GM12878 (cell line): ENCODE measurements around the gene SYK. TPM values are rescaled to one million over a fixed set of nuclear protein-coding genes. Genes with fewer than 3 reads are reported as not detected.
"Not testable (repeated sequence)": the region's sequence is repeated elsewhere in the genome, so short reads cannot be mapped to it uniquely, and the experiment has no call there.

Experiments used
- ATAC-seq: fragments of 200-7000 bp; cut with Tn5 transposase; 3 replicates; pipeline ENCODE4 v1.9.1; 2020; ENCODE audit warnings: mild to moderate bottlenecking, moderate library complexity
- BruUV-seq: library from RNA; stranded (reverse); fragments of 400-500 nt; replicated peaks from 2 replicates; lab custom pipeline; 2021; lab: Mats Ljungman, UMichigan
- CTCF ChIA-PET: fragments of 300-600 bp; sonication (Branson Sonifier 250); formaldehyde crosslinking; extraction: SDS; loops from one replicate; lab custom pipeline; 2021; ENCODE audit warnings: inconsistent platforms; lab: Yijun Ruan, JAX
- POLR2A ChIA-PET: fragments of 350-600 bp; formaldehyde crosslinking; extraction: SDS; loops from one replicate; lab custom pipeline; 2021; ENCODE audit warnings: inconsistent platforms; lab: Charles Lee
- RAD21 ChIA-PET: fragments of 300-600 bp; sonication (Branson Sonifier 250); formaldehyde crosslinking; loops from one replicate; lab custom pipeline; 2023; ENCODE audit warnings: antibody characterized with exemption; ENCODE audit not compliant: unreplicated experiment; lab: Charles Lee
- SMC1A ChIA-PET: fragments of 300-600 bp; sonication (Branson Sonifier 250); formaldehyde crosslinking; loops from one replicate; lab custom pipeline; 2023; ENCODE audit not compliant: unreplicated experiment, uncharacterized antibody; lab: Charles Lee
- DNase-seq: peaks from one replicate; pipeline ENCODE4 v3.0.0-alpha.2; 2011; ENCODE audit warnings: low read depth, low spot score
- FAIRE-seq: peaks from 3 replicates; lab custom pipeline; 2011; peaks lifted over from hg19 to GRCh38; lab: Jason Lieb, UNC
- H2AFZ ChIP-seq: 2 replicates; pipeline ENCODE4 v1.6.0; 2011; ENCODE audit warnings: low read depth, low read length, control low read depth; ENCODE audit not compliant: control insufficient read depth
- H3K27ac ChIP-seq: 2 replicates; pipeline ENCODE4 v1.5.1; 2011; ENCODE audit warnings: control low read depth; ENCODE audit not compliant: control insufficient read depth, insufficient read depth
- H3K27me3 ChIP-seq, 2 experiments: replicated peaks in 1 of 2; 2 replicates each; pipeline versions ENCODE4 v1.6.0 to v1.6.1; 2011; ENCODE audit warnings: low read length in 1 of 2; ENCODE audit not compliant: control insufficient read depth in 2 of 2, insufficient read depth in 2 of 2
- H3K36me3 ChIP-seq, 2 experiments: 2 replicates each; pipeline ENCODE4 v1.5.1; 2011; ENCODE audit warnings: low read length in 1 of 2; ENCODE audit not compliant: control insufficient read depth in 2 of 2, insufficient read depth in 2 of 2
- H3K4me1 ChIP-seq: 2 replicates; pipeline ENCODE4 v1.6.1; 2011; ENCODE audit warnings: mild to moderate bottlenecking, low read length, moderate library complexity, mixed read lengths; ENCODE audit not compliant: control insufficient read depth, insufficient read depth
- H3K4me2 ChIP-seq: 2 replicates; pipeline ENCODE4 v1.6.0; 2011; ENCODE audit warnings: control low read depth; ENCODE audit not compliant: control insufficient read depth, insufficient read depth
- H3K4me3 ChIP-seq: fragments of 200-600 bp; sonication (generic); 2 replicates; pipeline ENCODE4 v1.5.1; 2016
- H3K79me2 ChIP-seq: 2 replicates; pipeline ENCODE4 v1.6.0; 2011; ENCODE audit warnings: low read length; ENCODE audit not compliant: control insufficient read depth, insufficient read depth
- H3K9ac ChIP-seq: 2 replicates; pipeline ENCODE4 v1.8.0; 2011; ENCODE audit warnings: low read length, control low read depth, mixed read lengths; ENCODE audit not compliant: control insufficient read depth, insufficient read depth
- H3K9me3 ChIP-seq: replicated peaks from 3 replicates; pipeline ENCODE4 v1.5.1; 2011; ENCODE audit warnings: mild to moderate bottlenecking, low read length; ENCODE audit not compliant: control insufficient read depth, insufficient read depth
- H4K20me1 ChIP-seq: 2 replicates; pipeline ENCODE4 v1.6.0; 2011; ENCODE audit not compliant: control insufficient read depth, insufficient read depth
- RAD21 ChIP-seq: IDR thresholded peaks from 2 replicates; pipeline ENCODE4 v1.6.1; 2011; ENCODE audit warnings: mild to moderate bottlenecking, low read depth, low read length, moderate library complexity; ENCODE audit not compliant: insufficient read depth
- RELA ChIP-seq: fragments of 450-650 bp; IDR thresholded peaks from 2 replicates; pipeline ENCODE4 v1.8.0; 2014; ENCODE audit warnings: borderline replicate concordance; ENCODE audit not compliant: partially characterized antibody
- SMARCA5 ChIP-seq: fragments of 450-650 bp; IDR thresholded peaks from 2 replicates; pipeline ENCODE4 v1.6.1; 2017; ENCODE audit warnings: mild to moderate bottlenecking
- SMC3 ChIP-seq: IDR thresholded peaks from 2 replicates; pipeline ENCODE4 v1.6.1; 2011; ENCODE audit warnings: low read length, improper control_type of control experiment, borderline replicate concordance
- SPI1 ChIP-seq: IDR thresholded peaks from 2 replicates; pipeline ENCODE4 v1.6.1; 2011; ENCODE audit warnings: low read depth, mild to moderate bottlenecking, low read length, moderate library complexity, borderline replicate concordance; ENCODE audit not compliant: insufficient read depth
- YY1 ChIP-seq: IDR thresholded peaks from 2 replicates; pipeline ENCODE4 v1.6.1; 2011; ENCODE audit warnings: low read depth, mild to moderate bottlenecking, low read length
- WGBS: methylation state at CpG from one replicate; pipeline ENCODE4 v1.1.6; 2016; ENCODE audit warnings: low lambda C conversion rate; ENCODE audit not compliant: insufficient replicate concordance, insufficient coverage; ENCODE audit errors: missing lambda C conversion rate; 5-methylcytosine and 5-hydroxymethylcytosine counted together
- in situ Hi-C: fragments of 300-500 bp; cut with MboI; formaldehyde crosslinking; loops from 9 replicates; pipeline ENCODE4 v1.14.3; 2018; ENCODE audit warnings: mixed read lengths
- intact Hi-C: fragments of 100-400 bp; cut with micrococcal nuclease; formaldehyde crosslinking; loops from one replicate; pipeline ENCODE4 v1.14.2; 2022; ENCODE audit not compliant: unreplicated experiment
- polyA plus RNA-seq, 11 experiments: library from polyadenylated mRNA; depleted of rRNA in 4 of 11; unstranded in 6 of 11; stranded (reverse) in 5 of 11; fragments of >200 nt; fragmentation: Nextera tagmentation in 4 of 11; fragmentation: Illumina TruSeq in 1 of 11; extraction: Ambion mirVana in 4 of 11; extraction: Trizol in 1 of 11; gene quantifications; 1 replicate in 1 of 11; 2 replicates in 10 of 11; pipeline versions ENCODE4 v1.2.1 to v1.2.3, GENCODE V29; 2011 to 2016; ENCODE audit warnings: inconsistent platforms in 2 of 11, missing spikeins in 2 of 11, low read depth in 1 of 11
- total RNA-seq, 4 experiments: library from RNA; depleted of rRNA in 3 of 4; stranded (reverse); fragments of >200 nt in 3 of 4; fragmentation: Illumina TruSeq in 1 of 4; extraction: Trizol in 1 of 4; gene quantifications; 2 replicates each; pipeline versions ENCODE4 v1.2.1 to v1.2.3, GENCODE V29; 2013 to 2021
- TF ChIP-seq, protein P1 (sequence below), 3 experiments: IDR thresholded peaks in 2 of 3; conservative IDR thresholded peaks in 1 of 3; 2 replicates each; pipeline ENCODE4 v1.5.1; 2011; ENCODE audit warnings: low read depth in 3 of 3, low read length in 3 of 3, mild to moderate bottlenecking in 3 of 3, control low read depth in 2 of 3, moderate library complexity in 2 of 3, inconsistent platforms in 1 of 3, mixed read lengths in 1 of 3; ENCODE audit not compliant: control insufficient read depth in 2 of 3, insufficient read depth in 1 of 3; ENCODE audit errors: extremely low read depth in 1 of 3
- TF ChIP-seq, protein P2 (sequence below): IDR thresholded peaks from 2 replicates; pipeline ENCODE4 v1.6.1; 2011; ENCODE audit warnings: borderline replicate concordance, low read depth, mild to moderate bottlenecking, moderate library complexity, low read length; ENCODE audit not compliant: insufficient read depth, poor library complexity, severe bottlenecking

SYK gene
- total and polyA plus RNA-seq, 10 of the 15 experiments (the other 5 are each of a cell fraction or from before 2014, with no cell fraction given): 6.5 to 135 (median 68.8) TPM

- 39% methylated on average over 11 of the region's 13 CpGs for WGBS
- H3K9ac ChIP-seq, H3K27ac ChIP-seq, H4K20me1 ChIP-seq, H3K4me1 ChIP-seq, DNase-seq, H3K4me3 ChIP-seq, POLR2A ChIA-PET, ATAC-seq, H3K27me3 ChIP-seq, H3K79me2 ChIP-seq, BruUV-seq, H2AFZ ChIP-seq, H3K4me2 ChIP-seq, H3K9me3 ChIP-seq, H3K36me3 ChIP-seq, FAIRE-seq: not testable (repeated sequence)
- in situ Hi-C loops (loop anchor here (25.0 kb wide), 1 partner anchor 1168 kb away; no protein-coding TSS in a partner anchor), intact Hi-C loops (loop anchor here (1.0 to 5.0 kb wide), 3 partner anchors 116 to 613 kb away; no protein-coding TSS in a partner anchor)
- TF ChIP-seq YY1 (0 out of 2 replicates have a peak, but pooled peaks have one; percentile 43), SMC3 (peak; percentile 68), SPI1 (0 out of 2 replicates have a peak, but pooled peaks have one; percentile 3), RELA (peak; percentile 53), RAD21 (peak; percentile 76), SMARCA5 (0 out of 2 replicates have a peak, but pooled peaks have one; percentile 21)
- TF ChIP-seq, protein P1, sequence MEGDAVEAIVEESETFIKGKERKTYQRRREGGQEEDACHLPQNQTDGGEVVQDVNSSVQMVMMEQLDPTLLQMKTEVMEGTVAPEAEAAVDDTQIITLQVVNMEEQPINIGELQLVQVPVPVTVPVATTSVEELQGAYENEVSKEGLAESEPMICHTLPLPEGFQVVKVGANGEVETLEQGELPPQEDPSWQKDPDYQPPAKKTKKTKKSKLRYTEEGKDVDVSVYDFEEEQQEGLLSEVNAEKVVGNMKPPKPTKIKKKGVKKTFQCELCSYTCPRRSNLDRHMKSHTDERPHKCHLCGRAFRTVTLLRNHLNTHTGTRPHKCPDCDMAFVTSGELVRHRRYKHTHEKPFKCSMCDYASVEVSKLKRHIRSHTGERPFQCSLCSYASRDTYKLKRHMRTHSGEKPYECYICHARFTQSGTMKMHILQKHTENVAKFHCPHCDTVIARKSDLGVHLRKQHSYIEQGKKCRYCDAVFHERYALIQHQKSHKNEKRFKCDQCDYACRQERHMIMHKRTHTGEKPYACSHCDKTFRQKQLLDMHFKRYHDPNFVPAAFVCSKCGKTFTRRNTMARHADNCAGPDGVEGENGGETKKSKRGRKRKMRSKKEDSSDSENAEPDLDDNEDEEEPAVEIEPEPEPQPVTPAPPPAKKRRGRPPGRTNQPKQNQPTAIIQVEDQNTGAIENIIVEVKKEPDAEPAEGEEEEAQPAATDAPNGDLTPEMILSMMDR (IDR thresholded peaks at IDR 0.05 in 2 of 3, conservative IDR thresholded peaks at IDR 0.05 in 1 of 3; ENCODE audit: control insufficient read depth in 2 of 3, extremely low read depth in 1 of 3, insufficient read depth in 1 of 3, low read depth in 3 of 3, low read length in 3 of 3): peak; percentile 44 to 51 (median 46); a peak in 5 of 6 replicates
- TF ChIP-seq, protein P2, sequence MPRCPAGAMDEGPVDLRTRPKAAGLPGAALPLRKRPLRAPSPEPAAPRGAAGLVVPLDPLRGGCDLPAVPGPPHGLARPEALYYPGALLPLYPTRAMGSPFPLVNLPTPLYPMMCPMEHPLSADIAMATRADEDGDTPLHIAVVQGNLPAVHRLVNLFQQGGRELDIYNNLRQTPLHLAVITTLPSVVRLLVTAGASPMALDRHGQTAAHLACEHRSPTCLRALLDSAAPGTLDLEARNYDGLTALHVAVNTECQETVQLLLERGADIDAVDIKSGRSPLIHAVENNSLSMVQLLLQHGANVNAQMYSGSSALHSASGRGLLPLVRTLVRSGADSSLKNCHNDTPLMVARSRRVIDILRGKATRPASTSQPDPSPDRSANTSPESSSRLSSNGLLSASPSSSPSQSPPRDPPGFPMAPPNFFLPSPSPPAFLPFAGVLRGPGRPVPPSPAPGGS: peak; percentile 17
- SMC1A ChIA-PET: interaction anchor here (0.8 to 0.9 kb wide), 3 partner anchors 12 to 113 kb away, joined by 3 to 6 read pairs (median 4); no protein-coding TSS in a partner anchor
- CTCF ChIA-PET: interaction anchor here (0.8 to 2.4 kb wide), 4 partner anchors 36 to 117 kb away, joined by 3 to 16 read pairs (median 3); no protein-coding TSS in a partner anchor
- RAD21 ChIA-PET: interaction anchor here (2.2 kb wide), 1 partner anchor 114 kb away, joined by 12 read pairs; no protein-coding TSS in a partner anchor
Observed at GRCh38 chr9:90755514-90756371, 45.9 kb upstream of the SYK start.

DNA sequence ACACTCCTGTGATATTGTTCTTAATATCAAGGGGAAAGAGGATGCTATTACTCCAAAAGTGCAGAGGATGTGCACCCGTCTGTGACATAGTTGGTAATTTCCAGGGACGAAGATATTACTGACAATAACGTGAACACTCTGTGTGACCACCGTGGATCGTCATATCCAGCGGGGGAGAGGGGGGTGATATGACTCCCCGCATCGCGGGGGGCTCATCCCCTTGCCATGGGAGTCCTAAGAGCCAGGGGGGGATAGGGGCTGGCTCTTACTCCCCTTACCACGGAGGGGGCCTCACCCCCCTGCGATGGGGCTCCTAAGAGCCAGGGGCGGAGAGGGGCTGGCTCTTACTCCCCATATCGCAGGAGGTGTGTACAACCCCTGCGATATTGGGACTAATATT, 41.0 kb upstream of the SYK start:
- POLR2A ChIA-PET, H4K20me1 ChIP-seq, H3K79me2 ChIP-seq, H3K27me3 ChIP-seq, RAD21 ChIA-PET, H3K27ac ChIP-seq, SMC1A ChIA-PET, DNase-seq, CTCF ChIA-PET, H3K4me2 ChIP-seq, H3K9me3 ChIP-seq, H3K36me3 ChIP-seq, H3K4me3 ChIP-seq, FAIRE-seq, H3K4me1 ChIP-seq, H2AFZ ChIP-seq, BruUV-seq, H3K9ac ChIP-seq, ATAC-seq: not testable (repeated sequence)
- intact Hi-C loops (loop anchor here (10.0 kb wide), 1 partner anchor 1166 kb away; no protein-coding TSS in a partner anchor), in situ Hi-C loops (loop anchor here (10.0 to 25.0 kb wide), 3 partner anchors 536 to 1173 kb away; no protein-coding TSS in a partner anchor)
- WGBS: 32% methylated on average over 13 of the region's 14 CpGs
